ENCODE results near the gene TTC28.

- TF ChIP-seq CTCF (IDR thresholded peaks at IDR 0.05) (no peak), POLR2A (IDR thresholded peaks at IDR 0.05) (no peak)
These were observed 605.1 kb downstream of the TTC28 start for GRCh38 chr22:28074526-28074925.

Data from lower leg skin (tissue), 3 donors.